GM19395 (cell line): ENCODE results near the gene PYDC2.

Experiments
- ATAC-seq: cut with Tn5 transposase; IDR thresholded peaks from one replicate; pipeline ENCODE4 v1.9.1; 2021; ENCODE audit warnings: mild to moderate bottlenecking, moderate library complexity; ENCODE audit not compliant: unreplicated experiment

The PYDC2 gene

DNA sequence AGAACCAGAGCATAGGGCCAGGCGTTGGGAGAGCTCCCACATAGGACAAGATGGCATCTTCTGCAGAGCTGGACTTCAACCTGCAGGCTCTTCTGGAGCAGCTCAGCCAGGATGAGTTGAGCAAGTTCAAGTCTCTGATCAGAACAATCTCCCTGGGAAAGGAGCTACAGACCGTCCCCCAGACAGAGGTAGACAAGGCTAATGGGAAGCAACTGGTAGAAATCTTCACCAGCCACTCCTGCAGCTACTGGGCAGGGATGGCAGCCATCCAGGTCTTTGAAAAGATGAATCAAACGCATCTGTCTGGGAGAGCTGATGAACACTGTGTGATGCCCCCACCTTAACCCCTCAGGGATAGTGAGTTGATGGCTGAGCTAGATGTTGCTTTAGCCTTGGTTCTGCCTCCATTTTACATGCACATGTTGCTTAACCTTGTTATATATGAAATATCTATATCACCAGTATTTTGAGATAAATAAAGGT, at the start of gene PYDC2:
PYDC2 (plus strand) TSS at position 51 of the 483 bp plus-strand sequence; CDS start at position 51, 0 bp downstream.
- no peak for ATAC-seq

DNA sequence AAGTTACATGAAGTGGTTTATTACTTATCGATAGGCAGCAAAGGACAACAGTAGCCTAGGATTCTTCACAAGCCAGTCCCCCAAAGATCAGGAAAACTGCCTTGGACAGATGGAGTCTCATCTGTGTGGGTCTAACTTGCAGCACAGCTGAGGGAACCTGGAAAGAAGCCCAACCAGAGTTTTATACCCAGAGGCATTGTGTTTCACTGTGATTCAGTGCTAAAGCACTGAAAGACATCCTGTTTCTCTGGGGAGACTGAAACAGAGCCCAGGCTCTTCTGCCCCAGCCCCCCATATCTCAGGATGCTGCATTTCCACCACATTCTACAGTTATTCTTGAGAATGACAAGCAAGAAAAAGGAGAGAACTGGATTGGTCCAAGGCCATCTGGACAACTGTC, 48.2 kb upstream of the PYDC2 start:
- ATAC-seq, result no peak

DNA sequence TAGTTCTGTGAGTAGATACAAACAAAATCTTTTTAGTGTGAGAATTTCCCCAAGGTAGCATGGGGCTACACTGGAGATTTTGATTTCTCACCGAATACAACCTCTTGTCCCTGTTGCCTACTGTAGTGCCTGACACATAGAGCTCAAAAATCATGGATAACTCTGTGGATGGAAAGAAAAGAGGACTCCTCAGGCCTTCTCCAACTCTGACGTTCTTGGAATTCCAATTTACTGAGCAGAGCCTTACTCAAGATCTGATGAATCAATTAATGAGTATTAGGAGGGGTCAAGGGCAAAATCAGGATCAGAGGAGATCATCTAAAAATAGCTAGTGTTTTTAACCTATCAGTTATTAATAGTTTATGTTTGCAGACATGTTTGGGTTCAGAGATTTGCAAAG, 46.7 kb upstream of the PYDC2 start:
- ATAC-seq, result no peak

DNA sequence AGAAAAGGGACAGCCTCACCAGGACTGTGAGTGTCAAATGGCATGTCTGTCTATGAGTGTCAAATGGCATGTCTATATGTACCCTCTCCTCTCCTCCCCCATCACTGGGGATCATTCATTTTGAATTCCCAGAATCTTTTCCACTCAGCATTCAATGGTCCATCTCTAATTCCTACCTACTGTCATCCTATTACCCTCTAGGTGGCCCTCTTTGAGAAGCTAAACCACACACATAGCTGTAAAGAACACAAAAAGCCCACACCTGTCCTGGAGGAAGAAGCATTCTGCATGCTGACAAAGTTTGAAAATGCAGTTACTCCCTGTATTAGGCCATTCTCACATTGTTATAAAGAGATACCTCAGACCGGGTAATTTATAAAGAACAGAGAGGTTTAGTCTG, 46.2 kb upstream of the PYDC2 start:
- ATAC-seq, result no peak

DNA sequence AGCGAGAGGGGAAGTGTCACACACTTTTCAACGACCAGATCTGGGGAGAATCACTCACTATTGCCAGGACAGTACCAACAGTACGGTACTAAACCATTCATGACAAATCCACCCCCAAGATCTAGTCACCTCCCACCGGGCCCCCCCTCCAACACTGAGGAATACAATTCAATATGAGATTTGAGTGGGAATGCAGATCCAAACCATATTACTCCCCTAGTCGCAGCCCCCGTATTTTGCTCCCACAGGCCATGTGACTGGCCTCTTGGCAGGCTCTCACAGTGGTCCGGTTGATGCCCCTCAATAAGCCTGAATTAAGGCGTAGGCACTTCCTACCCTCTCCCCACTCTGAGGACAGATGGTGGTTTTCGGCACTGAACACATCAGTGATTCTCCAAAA, 45.4 kb upstream of the PYDC2 start:
- no peak for ATAC-seq

DNA sequence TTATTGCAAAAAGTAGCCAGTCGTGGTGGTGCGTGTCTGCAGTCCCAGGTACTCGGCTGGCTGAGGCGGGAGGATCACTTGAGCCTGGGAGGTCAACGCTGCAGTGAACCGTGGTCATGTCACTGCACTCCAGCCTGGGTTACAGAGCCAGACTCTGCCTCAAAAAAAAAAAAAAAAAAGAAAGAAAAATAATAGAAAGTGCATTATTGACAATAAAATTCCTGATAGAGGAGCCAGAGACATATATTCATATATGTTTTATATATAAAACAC, 43.6 kb upstream of the PYDC2 start:
- no peak for ATAC-seq

DNA sequence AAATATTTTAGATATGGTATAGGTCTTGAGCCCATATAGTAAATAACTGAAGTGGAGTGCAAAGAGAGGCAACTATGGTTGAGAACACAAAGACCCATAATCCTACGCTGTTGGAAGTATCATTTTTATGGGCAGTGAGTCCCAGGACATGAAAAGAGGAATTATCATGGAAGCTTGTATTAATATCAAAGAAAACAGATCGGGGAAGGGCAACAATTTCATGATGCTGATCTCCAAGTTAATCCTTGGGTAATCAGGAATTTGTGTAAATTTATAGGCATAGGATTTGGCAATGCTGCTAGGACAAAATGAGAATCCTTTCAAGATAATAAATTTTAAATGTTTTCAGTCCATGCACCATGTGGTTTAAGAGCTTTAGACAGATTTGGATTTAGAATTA, 40.2 kb upstream of the PYDC2 start:
- no peak for ATAC-seq

DNA sequence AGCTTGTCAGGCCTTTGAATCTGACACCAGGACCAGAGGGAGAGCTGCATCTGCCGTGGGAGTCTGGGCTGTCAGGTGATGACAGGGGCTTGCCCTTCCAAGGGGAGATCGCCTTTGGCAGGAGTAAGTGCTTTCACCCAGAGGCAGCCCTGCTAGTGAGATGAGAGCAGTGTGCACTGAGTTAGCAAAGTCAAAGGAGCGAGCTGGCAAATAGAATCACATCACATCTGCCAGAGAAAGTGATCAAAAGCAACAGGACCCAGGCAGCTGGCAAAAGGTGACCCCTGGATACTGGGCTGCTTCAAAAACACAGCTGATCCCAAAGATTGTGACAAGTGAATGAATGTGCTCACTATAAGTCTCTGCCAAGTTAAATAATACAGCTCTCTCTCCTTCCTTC, 36.1 kb upstream of the PYDC2 start:
- ATAC-seq, result no peak

DNA sequence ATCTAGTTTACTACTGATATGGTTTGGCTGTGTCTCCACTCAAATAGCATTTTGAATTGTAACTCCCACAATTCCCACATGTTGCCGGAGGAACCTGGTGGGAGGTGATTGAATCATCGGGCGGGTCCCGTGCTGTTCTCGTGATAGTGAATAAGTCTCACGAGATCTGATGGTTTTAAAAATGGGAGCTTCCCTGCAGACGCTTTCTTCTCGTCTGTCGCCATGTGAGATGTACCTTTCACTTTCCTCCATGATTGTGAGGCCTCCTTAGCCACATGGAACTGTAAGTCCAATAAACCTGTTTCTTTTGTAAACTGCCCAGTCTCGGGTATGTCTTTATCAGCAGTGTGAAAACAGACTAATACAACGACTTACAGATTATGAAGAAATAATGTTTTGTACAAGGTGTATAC, 35.6 kb upstream of the PYDC2 start:
- ATAC-seq, result no peak

DNA sequence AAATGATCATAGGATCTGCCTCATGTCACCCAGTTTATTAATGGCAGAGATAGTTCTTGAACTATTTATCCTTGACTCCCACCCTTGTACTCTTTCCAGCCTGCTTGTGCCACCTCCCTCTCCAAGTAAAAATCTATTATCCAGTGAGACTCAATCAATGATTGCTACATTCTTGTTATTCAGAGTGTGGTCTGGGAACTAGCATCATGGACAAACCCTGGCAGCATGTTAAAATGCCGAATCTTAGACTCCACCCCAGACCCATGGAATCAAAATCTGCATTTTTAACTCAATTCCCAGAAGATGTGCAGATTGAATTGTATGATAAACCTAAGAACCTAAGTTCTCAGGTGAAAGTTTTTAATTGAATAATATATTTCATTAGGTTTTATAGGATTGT, 34.7 kb upstream of the PYDC2 start:
- ATAC-seq, result no peak

DNA sequence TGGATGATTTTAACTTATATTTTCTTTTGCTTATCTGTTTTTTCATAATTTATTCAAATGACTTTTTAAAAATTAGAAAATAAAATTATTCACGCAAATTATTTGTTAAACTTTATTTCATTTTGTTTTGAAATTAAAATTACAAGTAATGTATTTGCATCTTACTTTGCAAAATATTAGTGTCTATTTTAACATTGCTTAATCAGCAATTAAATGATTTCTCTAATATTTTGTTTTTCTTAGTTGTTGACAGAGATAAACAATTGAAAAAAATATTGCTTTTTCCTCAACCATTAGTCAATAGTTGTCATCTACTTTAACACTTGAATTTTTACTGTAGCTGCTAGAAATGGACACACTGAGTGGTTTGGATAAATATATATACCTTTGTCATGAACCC, 32.8 kb upstream of the PYDC2 start:
- no peak for ATAC-seq

DNA sequence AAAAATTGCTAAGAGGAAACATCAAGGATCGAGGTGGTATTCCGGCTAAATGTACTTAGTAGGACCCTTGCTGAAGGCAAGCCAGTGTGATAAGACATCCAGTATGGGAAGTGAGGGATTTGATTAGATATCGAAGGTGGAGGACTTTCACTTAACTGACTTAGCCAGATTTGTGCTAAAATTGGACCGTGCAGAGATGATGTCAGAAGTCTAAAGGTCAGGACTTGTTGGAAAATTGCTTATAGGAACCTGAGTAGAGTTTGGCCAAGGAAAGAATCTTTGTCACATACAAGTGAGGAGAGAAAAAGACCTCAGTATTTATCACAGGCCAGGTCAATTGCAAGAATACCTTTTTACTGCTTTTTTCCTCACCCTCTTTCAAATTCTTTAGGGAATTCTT, 30.9 kb upstream of the PYDC2 start:
- no peak for ATAC-seq

DNA sequence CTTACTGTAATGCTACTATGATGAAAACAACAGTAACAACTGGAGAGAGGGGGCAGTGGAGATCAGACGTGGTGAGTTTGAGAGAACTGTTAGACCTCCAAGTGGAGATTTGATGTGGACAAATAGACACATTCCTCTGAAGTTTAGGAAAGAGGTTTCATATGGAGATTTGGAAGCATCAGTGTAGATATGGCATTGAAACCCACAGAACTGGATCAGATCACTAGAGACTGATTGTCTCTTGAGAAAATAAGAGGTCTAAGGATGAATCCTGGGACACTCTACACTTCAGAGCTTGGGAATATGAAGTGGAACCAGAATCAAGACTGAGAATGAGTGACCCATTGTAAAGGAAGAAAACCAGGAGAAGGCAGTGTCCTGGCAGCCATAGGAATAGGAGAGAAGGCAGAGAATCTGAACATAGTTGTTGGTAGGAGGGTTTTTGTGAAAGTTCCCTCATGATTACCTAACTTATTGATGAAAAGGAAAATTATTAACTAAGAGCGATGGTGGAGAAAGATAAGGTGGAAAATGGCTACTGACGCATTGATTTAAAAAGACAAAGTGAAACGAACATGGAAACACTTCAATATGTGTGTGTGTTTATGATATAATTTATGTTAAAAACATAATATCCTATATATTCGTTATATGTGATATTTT, 29.7 kb upstream of the PYDC2 start:
- ATAC-seq, result no peak

DNA sequence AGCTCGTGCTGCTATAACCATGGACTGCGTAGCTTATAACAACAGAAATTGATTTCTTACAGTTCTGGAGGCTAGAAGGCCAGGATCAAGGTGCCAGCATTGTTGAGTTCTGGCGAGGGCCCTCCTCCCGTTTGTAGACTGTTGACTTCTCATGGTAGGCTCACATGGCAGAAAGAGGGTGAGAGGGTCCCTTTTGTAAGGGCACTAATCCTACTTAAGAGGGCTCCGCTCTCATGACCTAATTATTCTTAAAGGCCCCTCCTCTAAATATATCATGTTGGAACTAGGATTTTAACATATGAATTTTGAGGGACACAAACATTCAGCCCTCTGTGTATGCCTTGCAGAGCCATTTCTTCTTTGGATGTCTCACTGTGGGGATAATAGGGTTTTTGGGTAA, 28.8 kb upstream of the PYDC2 start:
- ATAC-seq, result no peak

DNA sequence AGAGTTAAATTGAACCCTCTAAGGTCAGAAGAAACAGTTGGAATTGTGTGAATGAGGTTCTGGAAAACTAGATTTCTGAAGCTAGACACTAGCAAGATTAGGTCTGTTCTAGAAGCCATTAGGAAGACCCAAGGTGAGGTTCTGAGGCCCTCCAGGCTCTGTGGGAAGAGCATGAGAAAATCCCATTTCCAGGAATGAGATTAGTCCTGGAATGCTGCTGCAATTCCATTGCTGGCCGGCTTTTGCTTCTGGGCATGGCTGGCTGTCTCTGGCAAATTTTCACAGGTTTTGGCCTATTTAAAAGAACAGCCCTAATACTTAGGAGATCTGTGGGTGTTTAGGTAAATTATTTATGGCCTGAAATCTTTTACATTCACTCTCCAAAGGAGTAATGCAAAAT, 26.9 kb upstream of the PYDC2 start:
- ATAC-seq, result no peak

DNA sequence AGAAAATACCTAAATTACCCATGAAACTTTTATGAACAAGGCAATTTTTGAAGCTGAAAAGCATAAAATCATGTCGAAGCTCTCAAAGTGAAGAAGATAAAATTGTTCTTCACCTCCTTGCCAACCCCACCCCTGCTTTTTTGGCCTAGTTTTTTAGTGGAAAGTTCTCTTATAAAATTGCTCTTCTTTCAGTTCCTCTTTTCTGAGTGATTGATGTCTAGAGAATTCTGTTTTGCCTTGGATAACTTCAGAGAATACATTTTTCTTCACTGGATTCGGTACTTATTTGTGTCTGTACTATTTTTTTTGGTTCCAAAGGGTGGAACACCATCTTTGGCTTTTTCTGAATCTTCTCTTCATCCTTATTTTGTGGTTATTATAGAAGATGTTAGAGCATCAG, 25.0 kb upstream of the PYDC2 start:
- ATAC-seq, result no peak

DNA sequence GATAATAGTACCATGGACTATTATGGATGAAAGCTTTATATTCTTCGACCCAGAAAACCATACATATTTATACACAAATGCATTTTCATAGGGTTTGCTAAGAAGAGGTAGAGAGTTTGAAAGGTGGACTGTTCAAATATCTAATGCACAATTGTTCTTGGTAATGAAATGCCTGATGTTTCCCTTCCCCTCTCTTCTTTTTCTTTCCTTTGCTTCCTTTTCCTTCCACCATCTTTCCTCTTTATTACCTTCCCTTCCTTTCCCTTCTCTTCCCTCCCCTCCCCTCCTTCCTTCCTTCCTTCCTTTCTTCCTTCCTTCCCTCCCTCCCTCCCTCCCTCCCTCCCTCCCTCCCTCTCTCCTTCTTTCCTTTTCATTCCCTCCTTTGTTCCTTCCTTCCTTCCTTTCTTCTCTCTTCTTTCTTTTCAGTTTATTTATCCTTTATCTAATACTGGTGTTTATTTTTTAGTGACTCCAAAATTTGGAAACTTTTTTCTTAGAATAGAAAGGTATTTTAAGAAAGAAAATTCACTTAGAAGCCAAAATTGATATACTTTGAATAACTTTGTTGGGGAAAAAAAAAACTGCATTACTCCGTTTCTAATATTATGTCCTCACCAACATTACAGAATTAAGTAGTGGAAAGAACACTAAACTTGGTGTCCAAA, 22.7 kb upstream of the PYDC2 start:
- no peak for ATAC-seq

DNA sequence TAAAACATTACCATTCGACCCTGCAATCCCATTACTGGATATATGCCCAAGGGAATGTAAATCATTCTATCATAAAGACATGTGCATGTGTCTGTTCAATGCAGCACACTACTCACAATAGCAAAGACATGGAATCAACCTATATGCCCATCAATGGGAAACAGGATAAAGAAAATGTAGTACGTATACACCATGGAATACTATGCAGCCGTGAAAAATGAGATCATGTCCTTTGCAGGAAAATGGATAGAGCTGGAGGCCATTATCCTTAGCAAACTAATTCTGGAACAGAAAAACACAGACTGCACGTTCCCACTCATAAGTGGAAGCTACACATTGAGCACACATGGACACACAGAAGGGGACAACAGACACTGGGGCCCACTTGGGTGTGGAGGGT, 20.4 kb upstream of the PYDC2 start:
- no peak for ATAC-seq

DNA sequence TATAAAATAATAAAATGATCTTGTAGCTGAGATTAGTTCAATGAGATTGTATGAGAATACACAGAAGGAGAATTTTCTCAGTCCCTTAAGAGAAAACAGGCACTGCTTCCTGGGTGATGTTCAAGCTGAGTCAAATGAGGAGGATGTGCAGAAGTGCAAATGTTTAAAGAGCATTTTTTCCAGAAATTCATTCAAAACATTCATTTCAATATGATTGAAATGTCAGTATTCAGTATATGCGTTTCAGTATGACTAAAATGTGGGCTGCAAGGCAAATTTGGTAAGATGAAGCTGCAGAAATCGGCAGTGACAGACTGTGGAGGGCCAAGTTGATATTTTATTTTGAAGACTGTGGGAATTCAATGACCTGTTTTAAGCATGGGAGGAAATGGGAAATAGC, 19.3 kb upstream of the PYDC2 start:
- no peak for ATAC-seq

DNA sequence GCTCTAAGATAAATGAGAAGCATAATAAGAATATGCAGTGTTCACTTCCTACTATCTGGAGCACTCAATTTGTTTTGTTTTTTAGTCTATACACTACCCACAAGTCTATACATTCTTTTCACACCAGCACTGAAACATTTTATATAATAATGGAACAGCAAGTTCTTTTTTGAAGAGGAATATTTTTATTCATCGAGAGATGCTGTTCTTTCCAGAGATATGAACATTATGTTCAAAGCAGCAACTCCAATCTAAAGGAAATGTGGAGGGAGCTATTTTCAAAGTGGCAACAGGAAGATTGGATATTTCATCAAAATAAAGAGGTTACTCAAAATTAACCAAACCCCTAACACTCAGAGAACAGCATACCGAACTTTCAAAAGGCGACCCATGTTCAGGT, 16.4 kb upstream of the PYDC2 start:
- ATAC-seq, result no peak

DNA sequence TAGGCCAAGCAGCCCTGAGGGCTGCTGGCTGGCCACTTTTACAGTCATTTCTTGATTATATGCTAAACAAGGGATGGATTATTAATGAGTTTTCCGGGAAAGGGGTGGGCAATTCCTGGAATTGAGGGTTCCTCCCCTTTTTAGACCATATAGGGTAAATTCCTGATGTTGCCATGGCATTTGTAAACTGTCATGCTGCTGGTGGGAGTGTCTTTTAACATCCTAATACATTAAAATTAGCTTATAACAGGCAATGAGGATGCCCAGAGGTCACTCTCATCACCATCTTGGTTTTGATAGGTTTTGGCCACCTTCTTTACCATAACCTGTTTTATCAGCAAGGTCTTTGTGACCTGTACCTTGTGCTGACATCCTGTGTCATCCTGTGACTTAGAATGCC, 11.7 kb upstream of the PYDC2 start:
- ATAC-seq, result no peak

DNA sequence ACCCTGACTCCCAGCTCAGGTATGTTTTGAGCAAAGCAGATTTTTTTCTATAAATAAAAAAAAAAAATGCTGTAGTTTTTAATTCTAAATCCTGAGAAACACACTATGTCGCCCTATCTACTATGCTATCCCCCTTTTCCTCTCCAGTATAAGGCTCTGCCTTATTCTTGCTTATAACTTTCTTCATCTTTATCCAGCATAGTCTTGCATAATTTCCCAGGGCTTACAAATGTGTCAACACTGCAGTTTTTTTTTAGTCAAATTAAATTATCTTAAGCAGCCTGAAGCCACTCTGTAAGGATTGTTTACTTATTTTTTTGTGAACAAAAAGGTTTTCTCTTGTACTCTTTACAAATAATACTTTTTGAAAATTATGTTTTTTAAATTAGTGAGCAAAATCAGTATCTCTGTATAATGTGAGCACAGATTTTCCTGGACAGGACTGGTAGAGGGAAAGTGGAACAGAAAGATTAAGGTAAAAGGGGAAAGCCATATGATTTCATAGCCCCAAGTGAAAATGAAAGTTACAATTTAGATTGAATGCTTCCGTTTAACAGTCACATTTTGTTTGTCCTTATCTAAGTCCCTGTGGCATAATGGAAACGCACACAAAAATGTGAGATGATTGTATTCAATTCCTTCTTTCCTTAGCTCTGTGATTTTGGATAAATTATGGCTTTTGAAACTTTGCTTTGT, 5.6 kb upstream of the PYDC2 start:
- peak; percentile 87 for ATAC-seq
